Renal cortical epithelial cell (primary cell): ENCODE results near the gene MIEF1. TPM values are rescaled to one million over a fixed set of nuclear protein-coding genes. Genes with fewer than 3 reads are reported as not detected.
A peak's percentile ranks its signal among the peaks of the same experiment; 100 is the strongest.
"Not testable (repeated sequence)": the region's sequence is repeated elsewhere in the genome, so short reads cannot be mapped to it uniquely, and the experiment has no call there.

ENCODE experiments used
- DNase-seq: peaks from one replicate; pipeline ENCODE4 v3.0.0-alpha.2; 2011; ENCODE audit warnings: low read depth
- total RNA-seq: library from RNA; depleted of rRNA; stranded (reverse); fragments of >200 nt; gene quantifications from 2 replicates; pipeline ENCODE4 v1.2.3, GENCODE V29; 2014

Gene MIEF1
- total RNA-seq, 1 donor from 2014 or later: 29.4 TPM

GRCh38 chr22:39512026-39512425, 9.9 kb downstream of the MIEF1 start:
- DNase-seq: no peak

DNA sequence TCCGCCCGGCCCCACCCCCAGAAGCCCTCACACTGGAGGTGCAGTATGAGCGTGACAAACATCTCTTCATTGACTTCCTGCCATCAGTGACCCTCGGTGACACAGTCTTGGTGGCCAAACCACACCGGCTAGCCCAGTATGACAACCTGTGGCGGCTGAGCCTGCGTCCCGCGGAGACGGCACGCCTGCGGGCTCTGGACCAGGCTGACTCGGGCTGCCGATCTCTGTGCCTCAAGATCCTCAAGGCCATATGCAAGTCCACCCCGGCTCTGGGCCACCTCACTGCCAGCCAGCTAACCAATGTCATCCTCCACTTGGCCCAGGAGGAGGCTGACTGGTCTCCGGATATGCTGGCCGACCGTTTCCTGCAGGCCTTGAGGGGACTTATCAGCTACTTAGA, 11.7 kb downstream of the MIEF1 start:
- DNase-seq: no peak

DNA sequence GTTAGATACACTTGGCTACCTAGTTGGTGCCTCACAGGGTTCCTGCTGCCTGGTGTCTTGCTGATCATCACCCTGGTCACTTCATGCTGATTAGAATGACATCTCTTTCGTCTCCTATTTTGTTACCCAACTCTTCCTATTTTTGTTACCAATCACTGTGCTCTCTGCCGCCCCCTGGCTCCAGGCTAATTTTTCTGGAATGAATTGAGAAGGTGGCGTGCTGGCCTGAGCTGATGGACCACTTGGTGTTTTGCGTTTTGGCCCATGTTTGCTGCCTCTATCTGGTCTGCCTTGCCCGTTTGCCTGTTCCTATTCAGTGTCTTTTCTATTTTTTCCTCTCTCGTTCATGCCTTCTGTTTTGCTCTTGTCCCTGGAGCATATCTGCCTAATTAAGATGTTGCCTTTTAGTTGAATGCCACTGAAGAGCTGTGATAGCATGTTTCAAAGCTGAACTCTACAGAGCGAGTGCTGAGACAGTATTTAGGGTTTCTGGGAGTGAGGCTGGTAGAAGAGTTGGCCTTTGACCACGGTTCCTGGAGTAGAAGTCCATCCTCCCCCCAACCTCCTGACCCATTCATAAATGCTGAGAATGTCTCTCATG, 12.4 kb downstream of the MIEF1 start:
- DNase-seq: no peak

- DNase-seq: no peak
These were observed 13.4 kb downstream of the MIEF1 start for GRCh38 chr22:39515266-39516050.

DNA sequence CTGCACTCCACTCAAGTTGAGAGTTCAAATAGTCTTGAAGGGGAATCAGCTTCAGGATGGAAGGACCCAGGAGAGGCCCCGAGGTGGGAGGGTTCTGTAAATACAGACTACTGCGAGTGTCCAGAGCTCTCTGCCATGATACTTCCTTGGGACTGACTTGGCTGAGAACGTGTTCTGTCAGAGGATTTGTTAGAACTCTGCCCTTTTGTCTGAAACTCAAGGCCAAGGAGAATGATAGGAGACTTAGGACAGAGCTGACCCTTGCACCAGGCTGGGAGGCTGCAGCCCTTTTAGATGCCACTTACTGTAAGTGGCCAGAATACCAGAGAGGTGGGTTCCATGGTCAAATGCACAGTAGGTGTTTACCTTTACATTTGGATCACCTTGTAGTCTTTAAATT, 15.4 kb downstream of the MIEF1 start:
- DNase-seq: no peak

DNA sequence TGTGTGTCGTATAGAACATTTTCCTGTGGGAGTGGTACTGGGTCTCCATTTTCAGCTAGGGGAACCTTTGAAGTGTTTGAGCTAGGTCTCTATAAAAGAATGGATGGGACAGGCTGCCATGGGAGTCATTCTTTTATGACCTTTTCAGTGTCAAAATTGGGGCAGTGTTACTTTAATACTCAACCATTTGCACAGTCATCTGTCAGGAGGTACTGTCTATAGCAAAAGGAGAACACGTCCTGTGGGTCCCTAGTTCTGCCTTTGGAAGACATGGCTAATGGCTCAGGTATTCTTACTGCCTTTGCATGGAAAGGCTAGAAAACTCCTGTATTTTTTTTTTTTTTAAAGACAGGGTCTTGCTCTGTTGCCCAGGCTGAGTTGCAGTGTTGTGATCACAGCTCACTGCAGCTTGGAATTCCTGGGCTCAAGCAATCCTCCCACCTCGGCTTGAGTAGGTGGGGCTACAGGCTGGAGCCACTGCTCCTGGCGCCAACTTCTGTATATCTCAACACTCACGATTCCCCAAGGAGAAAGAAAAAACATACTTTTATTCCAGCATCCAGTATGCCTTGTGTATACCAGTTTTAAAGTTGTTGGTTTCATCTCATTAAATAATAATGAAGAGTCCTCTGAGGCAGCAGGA, 16.2 kb downstream of the MIEF1 start:
- DNase-seq: no peak

GRCh38 chr22:39518996-39519680, 17.0 kb downstream of the MIEF1 start:
- no peak for DNase-seq

- peak; percentile 94 for DNase-seq
These were observed 17.7 kb downstream of the MIEF1 start for GRCh38 chr22:39519681-39520225.

GRCh38 chr22:39520226-39521105, 18.4 kb downstream of the MIEF1 start, which contains the start of gene ATF4:
ATF4 (plus strand) TSS chr22:39520562; CDS start chr22:39521446, 884 bp downstream.
- DNase-seq: no peak

DNA sequence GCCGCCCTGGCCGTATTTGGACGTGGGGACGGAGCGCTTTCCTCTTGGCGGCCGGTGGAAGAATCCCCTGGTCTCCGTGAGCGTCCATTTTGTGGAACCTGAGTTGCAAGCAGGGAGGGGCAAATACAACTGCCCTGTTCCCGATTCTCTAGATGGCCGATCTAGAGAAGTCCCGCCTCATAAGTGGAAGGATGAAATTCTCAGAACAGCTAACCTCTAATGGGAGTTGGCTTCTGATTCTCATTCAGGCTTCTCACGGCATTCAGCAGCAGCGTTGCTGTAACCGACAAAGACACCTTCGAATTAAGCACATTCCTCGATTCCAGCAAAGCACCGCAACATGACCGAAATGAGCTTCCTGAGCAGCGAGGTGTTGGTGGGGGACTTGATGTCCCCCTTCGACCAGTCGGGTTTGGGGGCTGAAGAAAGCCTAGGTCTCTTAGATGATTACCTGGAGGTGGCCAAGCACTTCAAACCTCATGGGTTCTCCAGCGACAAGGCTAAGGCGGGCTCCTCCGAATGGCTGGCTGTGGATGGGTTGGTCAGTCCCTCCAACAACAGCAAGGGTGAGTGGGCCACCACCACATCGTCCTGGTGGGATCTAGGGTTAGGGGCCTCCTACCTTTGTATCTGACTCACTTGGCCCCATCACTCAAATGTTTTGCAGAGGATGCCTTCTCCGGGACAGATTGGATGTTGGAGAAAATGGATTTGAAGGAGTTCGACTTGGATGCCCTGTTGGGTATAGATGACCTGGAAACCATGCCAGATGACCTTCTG, 19.2 kb downstream of the MIEF1 start:
- not testable (repeated sequence) for DNase-seq

GRCh38 chr22:39522091-39522490, 20.0 kb downstream of the MIEF1 start:
- not testable (repeated sequence) for DNase-seq

- DNase-seq: no peak
These were observed 20.6 kb downstream of the MIEF1 start for GRCh38 chr22:39522567-39523300.

DNA sequence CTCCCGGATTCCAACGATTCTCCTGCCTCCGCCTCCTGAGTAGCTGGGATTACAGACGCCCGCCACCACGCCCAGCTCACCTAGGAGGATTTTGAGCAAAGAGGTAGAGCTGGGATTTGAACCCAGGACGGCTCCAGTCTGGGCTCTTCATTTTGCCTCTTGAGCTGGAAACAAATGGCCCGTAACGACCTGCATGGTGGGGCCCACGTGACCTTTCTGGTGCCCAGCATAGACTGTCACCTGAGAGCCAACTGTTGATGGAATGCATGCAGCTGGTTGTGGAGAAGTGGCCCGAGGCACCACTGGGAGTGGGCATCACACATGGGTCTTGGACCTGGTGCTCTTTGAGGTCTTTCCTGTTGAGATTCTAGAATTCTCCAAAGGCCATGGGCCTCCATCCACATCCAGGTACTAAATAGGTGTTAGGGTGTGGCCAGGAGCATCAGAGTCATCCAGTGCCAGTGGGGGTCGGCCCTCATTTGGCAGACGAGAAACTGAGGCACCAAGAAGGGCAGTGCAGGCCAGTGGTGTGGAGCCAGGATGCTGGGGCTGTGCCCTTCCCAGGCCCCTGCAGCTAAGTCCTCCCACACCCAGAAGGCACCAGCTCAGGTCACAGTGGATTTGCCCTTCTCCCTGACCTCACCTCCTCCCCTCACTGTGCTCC, 22.1 kb downstream of the MIEF1 start:
- DNase-seq: no peak

DNA sequence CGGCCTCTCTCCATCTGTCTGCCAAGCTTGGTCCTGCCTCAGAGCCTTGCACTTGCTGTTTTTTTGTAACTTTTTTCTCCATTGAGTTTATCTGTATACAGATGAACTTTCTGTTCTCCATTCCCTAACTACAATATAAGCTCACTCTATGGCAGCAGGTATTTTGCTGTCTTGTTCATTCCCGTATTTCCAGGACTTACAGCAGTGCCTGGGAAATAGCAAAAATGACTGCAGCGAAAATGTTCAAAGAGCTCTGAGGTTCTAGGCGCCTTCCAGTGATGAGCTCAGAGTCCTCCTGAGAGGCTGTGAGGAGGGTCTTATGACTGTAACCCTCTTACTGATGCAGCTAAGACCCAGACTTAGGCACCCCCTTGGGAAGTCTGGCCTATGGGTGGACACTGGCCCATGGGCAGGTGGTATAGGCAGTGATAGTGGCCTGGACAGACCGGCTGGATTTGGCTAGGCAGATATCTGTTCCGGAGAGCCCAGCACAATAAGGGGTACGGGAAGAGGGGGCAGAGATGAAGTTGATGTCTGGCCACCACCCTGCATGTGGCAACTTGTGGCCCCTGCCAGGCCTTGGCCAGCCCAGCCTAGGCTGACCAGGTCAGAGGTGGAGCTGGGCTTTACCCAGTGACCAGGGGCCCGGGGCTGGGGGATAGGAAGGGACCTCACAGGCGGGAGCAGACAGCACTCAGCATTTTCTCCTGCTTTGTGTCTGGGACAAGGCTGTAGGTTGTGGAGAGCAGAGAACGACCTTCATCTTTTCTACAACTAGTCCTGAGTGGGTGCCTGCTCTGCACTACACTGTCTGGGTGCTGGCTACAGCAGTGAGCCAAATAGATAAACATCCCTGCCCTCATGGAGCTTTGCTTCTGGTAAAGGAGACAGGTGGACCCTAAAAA, 22.9 kb downstream of the MIEF1 start:
- no peak for DNase-seq

DNA sequence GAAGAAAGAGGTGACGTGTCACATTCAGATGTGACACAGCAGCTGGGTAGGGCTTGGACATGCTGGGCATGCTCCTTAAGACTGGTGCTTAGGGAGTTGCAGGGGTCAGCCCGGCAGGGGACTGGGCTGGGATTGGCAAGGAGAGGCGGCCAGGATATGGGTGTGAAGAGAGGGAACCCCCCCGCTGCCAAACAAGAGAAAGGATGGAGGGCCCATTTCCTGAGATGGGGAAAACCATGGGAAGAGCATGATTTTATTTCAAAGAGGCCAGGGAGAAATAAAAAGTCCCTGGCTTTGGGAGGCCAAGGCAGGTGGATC, 23.5 kb downstream of the MIEF1 start:
- DNase-seq: no peak

GRCh38 chr22:39526736-39527171, 24.7 kb downstream of the MIEF1 start:
- no peak for DNase-seq

DNA sequence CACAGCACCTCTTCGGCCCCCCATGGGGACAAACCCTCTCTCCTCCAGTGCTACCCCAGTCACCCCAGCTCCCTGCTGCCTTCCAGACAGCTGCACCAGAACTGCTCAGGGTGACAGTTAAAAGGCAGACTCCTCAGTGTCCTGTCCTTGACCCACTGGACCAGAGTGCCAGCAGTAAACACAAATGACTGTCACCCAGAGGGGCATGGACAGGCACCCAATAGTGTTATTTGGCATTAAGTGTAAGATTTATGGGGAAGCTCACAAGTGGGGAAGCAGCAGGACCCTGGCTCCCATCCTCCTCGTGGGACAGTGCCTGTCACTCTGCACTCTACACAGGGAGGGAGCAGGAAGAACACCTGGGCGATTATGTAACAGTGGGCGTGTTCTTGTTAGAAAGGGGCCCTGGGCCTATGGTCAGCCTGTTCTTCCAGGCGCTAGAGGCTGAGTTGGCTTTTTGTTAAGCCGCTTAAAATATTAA, 25.4 kb downstream of the MIEF1 start:
- no peak for DNase-seq
